IMR-90 (cell line): ENCODE data around the gene DGKD.

ENCODE experiments used
- CEBPB ChIP-seq: IDR thresholded peaks from 2 replicates; pipeline ENCODE4 v1.6.1; 2012; ENCODE audit warnings: low read depth, low read length, improper control_type of control experiment
- FOS ChIP-seq: fragments of 150-350 bp; IDR thresholded peaks from 2 replicates; pipeline ENCODE4 v1.6.1; 2016; ENCODE audit warnings: low read depth, low read length
- MAFK ChIP-seq: IDR thresholded peaks from 2 replicates; pipeline ENCODE4 v1.6.1; 2012; ENCODE audit warnings: low read depth, low read length, improper control_type of control experiment
- MXI1 ChIP-seq: IDR thresholded peaks from 2 replicates; pipeline ENCODE4 v1.6.1; 2012; ENCODE audit warnings: low read depth, mild to moderate bottlenecking, low read length, moderate library complexity, borderline replicate concordance
- POLR2A ChIP-seq: IDR thresholded peaks from 2 replicates; pipeline ENCODE4 v1.6.1; 2012; ENCODE audit warnings: mild to moderate bottlenecking, low read depth, low read length
- RAD21 ChIP-seq: IDR thresholded peaks from 2 replicates; pipeline ENCODE4 v1.6.1; 2012; ENCODE audit warnings: low read length, improper control_type of control experiment
- RCOR1 ChIP-seq: IDR thresholded peaks from 2 replicates; pipeline ENCODE4 v1.6.1; 2012; ENCODE audit warnings: mild to moderate bottlenecking, low read length, improper control_type of control experiment; ENCODE audit not compliant: insufficient replicate concordance
- RFX5 ChIP-seq: IDR thresholded peaks from 2 replicates; pipeline ENCODE4 v1.8.0; 2012; ENCODE audit warnings: low read depth, mild to moderate bottlenecking, low read length, moderate library complexity
- SMC3 ChIP-seq: fragments of 150-350 bp; IDR thresholded peaks from 2 replicates; pipeline ENCODE4 v1.6.1; 2016; ENCODE audit warnings: low read depth, mild to moderate bottlenecking, antibody characterized with exemption, low read length, moderate library complexity
- TF ChIP-seq, protein P1 (sequence below): conservative IDR thresholded peaks from 2 replicates; pipeline ENCODE4 v1.5.1; 2012; ENCODE audit warnings: mild to moderate bottlenecking, low read depth, low read length, improper control_type of control experiment
- TF ChIP-seq, protein P2 (sequence below): fragments of 150-350 bp; IDR thresholded peaks from 2 replicates; pipeline ENCODE4 v1.6.1; 2017; ENCODE audit warnings: mild to moderate bottlenecking, antibody characterized with exemption, low read length, low read depth
- TF ChIP-seq, protein P3 (sequence below): fragments of 150-350 bp; IDR thresholded peaks from 2 replicates; pipeline ENCODE4 v1.6.1; 2016; ENCODE audit warnings: low read depth, mild to moderate bottlenecking, low read length, moderate library complexity, borderline replicate concordance

DNA sequence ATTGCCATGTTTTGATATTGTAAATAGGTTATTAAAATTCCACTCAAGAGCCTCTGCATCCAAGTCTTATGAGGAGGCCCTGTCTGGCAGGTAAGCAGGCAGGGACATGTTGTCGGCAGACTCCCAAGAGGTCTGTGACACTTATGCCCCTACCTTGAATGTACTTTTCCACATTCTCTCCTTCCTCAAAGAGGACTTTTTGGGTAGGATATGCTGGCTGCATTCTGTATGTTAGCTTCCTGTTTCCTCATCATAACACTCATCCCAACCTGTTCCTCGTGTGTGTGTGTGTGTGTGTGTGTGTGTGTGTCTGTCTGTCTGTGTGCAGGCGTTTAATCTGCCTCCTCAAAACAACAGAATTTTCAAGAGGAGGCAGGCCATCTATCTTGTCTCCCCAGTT is 137.0 kb downstream of the DGKD start:
- no peak for TF ChIP-seq POLR2A
- no peak for TF ChIP-seq RFX5
- TF ChIP-seq MAFK = no peak
- TF ChIP-seq, protein P1, sequence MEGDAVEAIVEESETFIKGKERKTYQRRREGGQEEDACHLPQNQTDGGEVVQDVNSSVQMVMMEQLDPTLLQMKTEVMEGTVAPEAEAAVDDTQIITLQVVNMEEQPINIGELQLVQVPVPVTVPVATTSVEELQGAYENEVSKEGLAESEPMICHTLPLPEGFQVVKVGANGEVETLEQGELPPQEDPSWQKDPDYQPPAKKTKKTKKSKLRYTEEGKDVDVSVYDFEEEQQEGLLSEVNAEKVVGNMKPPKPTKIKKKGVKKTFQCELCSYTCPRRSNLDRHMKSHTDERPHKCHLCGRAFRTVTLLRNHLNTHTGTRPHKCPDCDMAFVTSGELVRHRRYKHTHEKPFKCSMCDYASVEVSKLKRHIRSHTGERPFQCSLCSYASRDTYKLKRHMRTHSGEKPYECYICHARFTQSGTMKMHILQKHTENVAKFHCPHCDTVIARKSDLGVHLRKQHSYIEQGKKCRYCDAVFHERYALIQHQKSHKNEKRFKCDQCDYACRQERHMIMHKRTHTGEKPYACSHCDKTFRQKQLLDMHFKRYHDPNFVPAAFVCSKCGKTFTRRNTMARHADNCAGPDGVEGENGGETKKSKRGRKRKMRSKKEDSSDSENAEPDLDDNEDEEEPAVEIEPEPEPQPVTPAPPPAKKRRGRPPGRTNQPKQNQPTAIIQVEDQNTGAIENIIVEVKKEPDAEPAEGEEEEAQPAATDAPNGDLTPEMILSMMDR = no peak
- TF ChIP-seq MXI1 = no peak
- TF ChIP-seq, protein P2, sequence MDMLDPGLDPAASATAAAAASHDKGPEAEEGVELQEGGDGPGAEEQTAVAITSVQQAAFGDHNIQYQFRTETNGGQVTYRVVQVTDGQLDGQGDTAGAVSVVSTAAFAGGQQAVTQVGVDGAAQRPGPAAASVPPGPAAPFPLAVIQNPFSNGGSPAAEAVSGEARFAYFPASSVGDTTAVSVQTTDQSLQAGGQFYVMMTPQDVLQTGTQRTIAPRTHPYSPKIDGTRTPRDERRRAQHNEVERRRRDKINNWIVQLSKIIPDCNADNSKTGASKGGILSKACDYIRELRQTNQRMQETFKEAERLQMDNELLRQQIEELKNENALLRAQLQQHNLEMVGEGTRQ = no peak
- no peak for TF ChIP-seq FOS
- TF ChIP-seq SMC3 = no peak
- TF ChIP-seq, protein P3, sequence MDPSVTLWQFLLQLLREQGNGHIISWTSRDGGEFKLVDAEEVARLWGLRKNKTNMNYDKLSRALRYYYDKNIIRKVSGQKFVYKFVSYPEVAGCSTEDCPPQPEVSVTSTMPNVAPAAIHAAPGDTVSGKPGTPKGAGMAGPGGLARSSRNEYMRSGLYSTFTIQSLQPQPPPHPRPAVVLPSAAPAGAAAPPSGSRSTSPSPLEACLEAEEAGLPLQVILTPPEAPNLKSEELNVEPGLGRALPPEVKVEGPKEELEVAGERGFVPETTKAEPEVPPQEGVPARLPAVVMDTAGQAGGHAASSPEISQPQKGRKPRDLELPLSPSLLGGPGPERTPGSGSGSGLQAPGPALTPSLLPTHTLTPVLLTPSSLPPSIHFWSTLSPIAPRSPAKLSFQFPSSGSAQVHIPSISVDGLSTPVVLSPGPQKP = no peak
- no peak for TF ChIP-seq RCOR1
- TF ChIP-seq RAD21 = no peak
- TF ChIP-seq CEBPB = no peak
